ENCODE results near the gene AGPAT4.
A peak's percentile ranks its signal among the peaks of the same experiment; 100 is the strongest.

The AGPAT4 gene

GRCh38 chr6:161105408-161105807, 168.5 kb downstream of the AGPAT4 start:
- no peaks in the 10 kb centered on the region for H3K9me3 ChIP-seq (ENCODE audit: severe bottlenecking)
- no peak overlapping the region for H3K27ac ChIP-seq
- no peak for DNase-seq
- TF ChIP-seq, protein P1, sequence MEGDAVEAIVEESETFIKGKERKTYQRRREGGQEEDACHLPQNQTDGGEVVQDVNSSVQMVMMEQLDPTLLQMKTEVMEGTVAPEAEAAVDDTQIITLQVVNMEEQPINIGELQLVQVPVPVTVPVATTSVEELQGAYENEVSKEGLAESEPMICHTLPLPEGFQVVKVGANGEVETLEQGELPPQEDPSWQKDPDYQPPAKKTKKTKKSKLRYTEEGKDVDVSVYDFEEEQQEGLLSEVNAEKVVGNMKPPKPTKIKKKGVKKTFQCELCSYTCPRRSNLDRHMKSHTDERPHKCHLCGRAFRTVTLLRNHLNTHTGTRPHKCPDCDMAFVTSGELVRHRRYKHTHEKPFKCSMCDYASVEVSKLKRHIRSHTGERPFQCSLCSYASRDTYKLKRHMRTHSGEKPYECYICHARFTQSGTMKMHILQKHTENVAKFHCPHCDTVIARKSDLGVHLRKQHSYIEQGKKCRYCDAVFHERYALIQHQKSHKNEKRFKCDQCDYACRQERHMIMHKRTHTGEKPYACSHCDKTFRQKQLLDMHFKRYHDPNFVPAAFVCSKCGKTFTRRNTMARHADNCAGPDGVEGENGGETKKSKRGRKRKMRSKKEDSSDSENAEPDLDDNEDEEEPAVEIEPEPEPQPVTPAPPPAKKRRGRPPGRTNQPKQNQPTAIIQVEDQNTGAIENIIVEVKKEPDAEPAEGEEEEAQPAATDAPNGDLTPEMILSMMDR (IDR thresholded peaks at IDR 0.05; ENCODE audit: low read depth, low read length) = no peak
- no peak overlapping the region for H3K4me3 ChIP-seq (ENCODE audit: low read depth, low read length)
- no peaks in the 10 kb centered on the region for H3K27me3 ChIP-seq (ENCODE audit: insufficient read depth, low read depth, severe bottlenecking)
- H3K36me3 ChIP-seq = peaks cover 44% of the 10 kb centered on the region

DNA sequence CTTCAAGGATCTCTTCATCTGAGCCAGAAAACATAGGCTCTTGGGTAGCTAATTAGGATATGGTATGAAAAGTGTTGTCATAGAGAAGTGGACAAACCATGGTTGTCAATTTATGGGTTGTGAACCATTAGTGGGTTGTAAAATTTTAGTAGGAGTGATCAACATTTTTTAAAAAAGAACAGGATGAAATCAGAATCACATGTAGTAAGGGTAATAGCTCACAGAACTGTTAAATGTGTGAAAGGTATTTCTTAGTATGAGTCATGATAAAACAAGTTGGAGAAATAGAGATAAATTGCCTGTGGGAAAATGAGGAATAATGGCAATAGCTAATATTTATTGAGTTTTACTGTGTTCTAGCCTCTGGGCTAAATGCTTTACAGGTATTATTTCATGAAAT, 168.9 kb downstream of the AGPAT4 start:
- DNase-seq = no peak

DNA sequence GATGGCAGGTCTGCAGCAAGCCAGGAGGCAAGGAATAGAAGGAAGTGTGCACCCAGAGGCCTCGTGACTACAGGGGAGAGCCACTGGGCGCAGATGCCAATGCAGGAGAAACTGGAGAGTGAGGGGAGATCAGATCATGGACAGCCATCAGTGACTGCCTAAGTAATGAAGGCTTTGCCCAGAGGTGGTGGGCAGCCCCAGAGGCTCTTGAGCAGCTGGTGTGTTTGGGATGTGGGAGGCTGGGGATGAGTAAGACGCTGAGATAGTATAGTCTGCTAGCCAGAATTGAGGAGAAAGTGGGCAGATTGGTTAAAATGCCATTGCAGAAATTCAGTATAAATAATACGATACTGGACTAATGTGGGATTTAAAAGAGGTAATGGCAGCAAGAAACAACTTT, 170.4 kb downstream of the AGPAT4 start:
- Histone ChIP-seq H3K9me3 (ENCODE audit: severe bottlenecking) (no peaks in the 10 kb centered on the region), H3K27ac (no peak overlapping the region), H3K27me3 (ENCODE audit: insufficient read depth, low read depth, severe bottlenecking) (no peaks in the 10 kb centered on the region), H3K4me3 (ENCODE audit: low read depth, low read length) (no peak overlapping the region), H3K36me3 (peaks cover 34% of the 10 kb centered on the region)
- DNase-seq = no peak
- TF ChIP-seq, protein P1 (IDR thresholded peaks at IDR 0.05; ENCODE audit: low read depth, low read length) = no peak

More for the DNA sequence above, 168.9 kb downstream of the AGPAT4 start:
- H3K9me3 ChIP-seq (ENCODE audit: severe bottlenecking) = no peaks in the 10 kb centered on the region
- TF ChIP-seq, protein P1 (IDR thresholded peaks at IDR 0.05; ENCODE audit: low read depth, low read length) = no peak
- no peak overlapping the region for H3K4me3 ChIP-seq (ENCODE audit: low read depth, low read length)
- H3K27ac ChIP-seq = no peak overlapping the region
- peaks cover 43% of the 10 kb centered on the region for H3K36me3 ChIP-seq
- H3K27me3 ChIP-seq (ENCODE audit: insufficient read depth, low read depth, severe bottlenecking) = no peaks in the 10 kb centered on the region

DNA sequence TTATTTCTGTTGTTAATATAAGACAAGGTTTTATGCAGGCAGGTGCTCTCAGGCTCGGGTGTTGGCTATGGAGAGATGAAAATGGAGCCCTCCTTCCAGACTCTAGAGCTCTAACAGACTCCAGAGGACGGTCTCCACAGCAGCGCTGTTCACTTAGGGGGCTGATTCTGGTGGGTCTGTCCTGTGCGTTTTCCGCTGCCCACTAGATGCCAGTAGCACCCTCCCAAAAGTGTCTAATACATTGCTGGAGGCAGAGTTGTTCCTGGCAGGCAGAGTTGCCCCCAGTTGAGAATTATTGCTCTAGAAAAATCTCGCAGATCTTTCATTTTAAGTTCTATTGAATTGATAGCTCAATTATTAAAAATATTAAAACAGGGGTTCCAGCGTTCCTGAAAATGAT, 172.3 kb downstream of the AGPAT4 start:
- H3K27me3 ChIP-seq (ENCODE audit: insufficient read depth, low read depth, severe bottlenecking) = no peaks in the 10 kb centered on the region
- H3K4me3 ChIP-seq (ENCODE audit: low read depth, low read length) = no peak overlapping the region
- no peaks in the 10 kb centered on the region for H3K9me3 ChIP-seq (ENCODE audit: severe bottlenecking)
- peaks cover 35% of the 10 kb centered on the region for H3K36me3 ChIP-seq
- TF ChIP-seq, protein P1 (IDR thresholded peaks at IDR 0.05; ENCODE audit: low read depth, low read length) = peak; percentile 58
- DNase-seq = peak; percentile 40
- H3K27ac ChIP-seq = no peak overlapping the region

- Histone ChIP-seq H3K4me3 (ENCODE audit: low read depth, low read length) (no peak overlapping the region), H3K36me3 (peaks cover 32% of the 10 kb centered on the region), H3K27me3 (ENCODE audit: insufficient read depth, low read depth, severe bottlenecking) (no peaks in the 10 kb centered on the region), H3K9me3 (ENCODE audit: severe bottlenecking) (no peaks in the 10 kb centered on the region), H3K27ac (no peak overlapping the region)
- TF ChIP-seq, protein P1 (IDR thresholded peaks at IDR 0.05; ENCODE audit: low read depth, low read length) = no peak
- no peak for DNase-seq
Measured at GRCh38 chr6:161100072-161100471, 173.8 kb downstream of the AGPAT4 start.

GRCh38 chr6:161095916-161096315, 177.9 kb downstream of the AGPAT4 start:
- DNase-seq = no peak
- no peak overlapping the region for H3K4me3 ChIP-seq (ENCODE audit: low read depth, low read length)
- no peaks in the 10 kb centered on the region for H3K27me3 ChIP-seq (ENCODE audit: insufficient read depth, low read depth, severe bottlenecking)
- TF ChIP-seq, protein P1 (IDR thresholded peaks at IDR 0.05; ENCODE audit: low read depth, low read length) = no peak
- H3K27ac ChIP-seq = no peak overlapping the region
- peaks cover 41% of the 10 kb centered on the region for H3K36me3 ChIP-seq
- H3K9me3 ChIP-seq (ENCODE audit: severe bottlenecking) = no peaks in the 10 kb centered on the region

All from WERI-Rb-1 (cell line).